Hepatocyte (in vitro differentiated cells): ENCODE measurements around the gene MRPS31.

Experiments
- EZH2 ChIP-seq: fragments of 200-600 bp; sonication (generic); IDR thresholded peaks from 2 replicates; pipeline ENCODE4 v1.6.1; 2016; ENCODE audit warnings: antibody characterized with exemption, mild to moderate bottlenecking, borderline replicate concordance
- EZH2phosphoT487 ChIP-seq: fragments of 200-600 bp; sonication (generic); IDR thresholded peaks from one replicate; pipeline ENCODE4 v1.6.1; 2018; ENCODE audit warnings: antibody characterized with exemption, mild to moderate bottlenecking, low read depth, moderate library complexity; ENCODE audit not compliant: unreplicated experiment, severe bottlenecking
- TF ChIP-seq, protein P1 (sequence below): fragments of 200-600 bp; sonication (generic); IDR thresholded peaks from 2 replicates; pipeline ENCODE4 v1.5.1; 2016; ENCODE audit warnings: antibody characterized with exemption, mild to moderate bottlenecking; ENCODE audit not compliant: poor library complexity

DNA sequence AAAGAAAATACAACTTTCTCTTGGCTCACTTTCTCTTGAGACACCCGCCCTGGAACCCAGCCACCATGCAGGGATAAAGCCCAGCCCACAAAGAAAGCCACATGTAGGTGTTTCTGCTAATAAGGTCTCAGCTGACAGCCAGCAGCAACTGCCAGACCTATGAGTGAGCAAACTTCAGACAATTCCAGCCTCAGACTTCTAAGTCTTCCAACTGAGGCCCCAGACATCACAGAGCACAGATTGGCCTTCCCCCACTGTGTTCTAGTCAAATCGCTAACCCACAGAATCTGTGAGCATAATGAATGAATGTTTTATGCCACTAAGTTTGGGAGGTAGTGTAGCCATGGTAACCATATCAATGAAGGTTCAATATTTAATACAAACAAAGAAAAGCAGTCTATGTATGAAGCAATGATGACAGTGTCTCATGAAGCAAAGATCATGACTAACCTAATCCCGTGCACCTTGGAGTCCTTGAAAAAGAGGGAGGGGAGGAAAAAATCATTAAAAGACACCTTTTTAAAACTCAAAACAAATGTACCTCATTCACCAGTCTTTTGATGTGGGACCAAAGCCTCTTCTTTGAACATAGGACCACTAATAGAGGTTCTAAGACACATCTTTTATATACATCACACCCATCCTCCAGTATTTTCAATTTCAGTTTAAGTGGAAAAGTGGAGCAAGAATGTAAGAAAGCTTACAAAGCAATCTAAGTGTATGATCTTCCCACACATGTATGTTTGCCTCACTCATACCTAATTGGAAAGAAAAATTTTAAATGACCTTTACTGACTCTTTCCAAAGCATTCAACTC, 6.2 kb downstream of the MRPS31 start:
- TF ChIP-seq, protein P1, sequence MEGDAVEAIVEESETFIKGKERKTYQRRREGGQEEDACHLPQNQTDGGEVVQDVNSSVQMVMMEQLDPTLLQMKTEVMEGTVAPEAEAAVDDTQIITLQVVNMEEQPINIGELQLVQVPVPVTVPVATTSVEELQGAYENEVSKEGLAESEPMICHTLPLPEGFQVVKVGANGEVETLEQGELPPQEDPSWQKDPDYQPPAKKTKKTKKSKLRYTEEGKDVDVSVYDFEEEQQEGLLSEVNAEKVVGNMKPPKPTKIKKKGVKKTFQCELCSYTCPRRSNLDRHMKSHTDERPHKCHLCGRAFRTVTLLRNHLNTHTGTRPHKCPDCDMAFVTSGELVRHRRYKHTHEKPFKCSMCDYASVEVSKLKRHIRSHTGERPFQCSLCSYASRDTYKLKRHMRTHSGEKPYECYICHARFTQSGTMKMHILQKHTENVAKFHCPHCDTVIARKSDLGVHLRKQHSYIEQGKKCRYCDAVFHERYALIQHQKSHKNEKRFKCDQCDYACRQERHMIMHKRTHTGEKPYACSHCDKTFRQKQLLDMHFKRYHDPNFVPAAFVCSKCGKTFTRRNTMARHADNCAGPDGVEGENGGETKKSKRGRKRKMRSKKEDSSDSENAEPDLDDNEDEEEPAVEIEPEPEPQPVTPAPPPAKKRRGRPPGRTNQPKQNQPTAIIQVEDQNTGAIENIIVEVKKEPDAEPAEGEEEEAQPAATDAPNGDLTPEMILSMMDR = no peak
- TF ChIP-seq EZH2phosphoT487 (no peak), EZH2 (no peak)
